Measurements from ENCODE around the gene MRPS25. TPM values are rescaled to one million over a fixed set of nuclear protein-coding genes. Genes with fewer than 3 reads are reported as not detected.

MRPS25 gene
- total RNA-seq, 4 donors from 2014 or later: 47.5 to 209 (median 117) TPM

- TF ChIP-seq EP300 (IDR thresholded peaks at IDR 0.05; ENCODE audit: low read depth): no peak
- in situ Hi-C loops (cut with MboI; ENCODE audit: low pct_ligation_motif_present in 1 of 4, low pct_unique_long_range_greater_than_20kb in 1 of 4, low sequenced_read_pairs in 3 of 4): no loop called here
- 29 to 60% methylated on average over 1 to 6 of the region's 6 CpGs for WGBS, 2 donors (ENCODE audit: low coverage in 1 of 2)
- no peak for DNase-seq
- Histone ChIP-seq H3K4me3 (peak overlapping the region in 3 of 4 donors; percentile 64 to 91 (median 84)), H3K36me3 (peaks cover 0 to 30% (median 11%) of the 10 kb centered on the region in 4 donors), H3K27me3 (no peaks in the 10 kb centered on the region), H3K9me3 (no peaks in the 10 kb centered on the region), H3K4me1 (peaks cover 7 to 40% (median 16%) of the 10 kb centered on the region in 4 donors), H3K27ac (peak overlapping the region in 1 of 4 donors; percentile 84)
- intact Hi-C loops (cut with DNase I; ENCODE audit: low total_unique reads): no loop called here
Measured at GRCh38 chr3:15097891-15098290, 32.8 kb upstream of the MRPS25 start.

- no peak for DNase-seq
- in situ Hi-C loops (cut with MboI; ENCODE audit: low pct_ligation_motif_present in 1 of 4, low pct_unique_long_range_greater_than_20kb in 1 of 4, low sequenced_read_pairs in 3 of 4): no loop called here
- Histone ChIP-seq H3K36me3 (peaks cover 0 to 30% (median 11%) of the 10 kb centered on the region in 4 donors), H3K4me1 (peaks cover 5 to 23% (median 10%) of the 10 kb centered on the region in 4 donors), H3K4me3 (no peak overlapping the region), H3K27ac (no peak overlapping the region), H3K27me3 (no peaks in the 10 kb centered on the region), H3K9me3 (no peaks in the 10 kb centered on the region)
- intact Hi-C loops (cut with DNase I; ENCODE audit: low total_unique reads): no loop called here
- TF ChIP-seq POLR2AphosphoS5 (IDR thresholded peaks at IDR 0.05) (no peak), EP300 (IDR thresholded peaks at IDR 0.05; ENCODE audit: low read depth) (no peak), CTCF (IDR thresholded peaks at IDR 0.05) (no peak), POLR2A (IDR thresholded peaks at IDR 0.05) (no peak)
- 89% methylated on average over 3 of the region's 3 CpGs; no CpG with 5 or more reads in 1 of the 2 donors for WGBS, 2 donors (ENCODE audit: low coverage in 1 of 2)
Measured at GRCh38 chr3:15096046-15096445, 30.9 kb upstream of the MRPS25 start.

GRCh38 chr3:15094187-15094875 is 29.2 kb upstream of the MRPS25 start:
- Histone ChIP-seq H3K9me3 (no peaks in the 10 kb centered on the region), H3K27ac (no peak overlapping the region), H3K27me3 (no peaks in the 10 kb centered on the region), H3K36me3 (peaks cover 0 to 42% (median 15%) of the 10 kb centered on the region in 4 donors), H3K4me3 (no peak overlapping the region), H3K4me1 (peaks cover 5 to 16% (median 7%) of the 10 kb centered on the region in 4 donors)
- in situ Hi-C loops (cut with MboI; ENCODE audit: low pct_ligation_motif_present in 1 of 4, low pct_unique_long_range_greater_than_20kb in 1 of 4, low sequenced_read_pairs in 3 of 4): no loop called here
- no peak for DNase-seq
- TF ChIP-seq EP300 (IDR thresholded peaks at IDR 0.05; ENCODE audit: low read depth) (no peak), CTCF (IDR thresholded peaks at IDR 0.05) (no peak), POLR2A (IDR thresholded peaks at IDR 0.05) (no peak), POLR2AphosphoS5 (IDR thresholded peaks at IDR 0.05) (no peak)
- WGBS, 2 donors (ENCODE audit: low coverage in 1 of 2): 85 to 100% methylated on average over 1 to 5 of the region's 5 CpGs
- intact Hi-C loops (cut with DNase I; ENCODE audit: low total_unique reads): no loop called here

GRCh38 chr3:15092686-15093085 is 27.6 kb upstream of the MRPS25 start:
- no peak overlapping the region for H3K4me3 ChIP-seq
- 97 to 100% methylated on average over 1 of the region's 1 CpG for WGBS, 2 donors (ENCODE audit: low coverage in 1 of 2)
- in situ Hi-C loops (cut with MboI; ENCODE audit: low pct_ligation_motif_present in 1 of 4, low pct_unique_long_range_greater_than_20kb in 1 of 4, low sequenced_read_pairs in 3 of 4): no loop called here
- TF ChIP-seq POLR2A (IDR thresholded peaks at IDR 0.05) (no peak), CTCF (IDR thresholded peaks at IDR 0.05) (no peak), EP300 (IDR thresholded peaks at IDR 0.05; ENCODE audit: low read depth) (no peak), POLR2AphosphoS5 (IDR thresholded peaks at IDR 0.05) (no peak)
- intact Hi-C loops (cut with DNase I; ENCODE audit: low total_unique reads): no loop called here
- peaks cover 0 to 51% (median 18%) of the 10 kb centered on the region in 4 donors for H3K36me3 ChIP-seq
- no peaks in the 10 kb centered on the region for H3K9me3 ChIP-seq
- H3K27ac ChIP-seq: no peak overlapping the region
- H3K27me3 ChIP-seq: no peaks in the 10 kb centered on the region
- DNase-seq: no peak
- peaks cover under 1 to 12% (median 2%) of the 10 kb centered on the region in 4 donors for H3K4me1 ChIP-seq
